Measurements from ENCODE around the gene GTF2A1L. TPM values are rescaled to one million over a fixed set of nuclear protein-coding genes. Genes with fewer than 3 reads are reported as not detected.
"Not testable (repeated sequence)": the region's sequence is repeated elsewhere in the genome, so short reads cannot be mapped to it uniquely, and the experiment has no call there.

GTF2A1L gene
- polyA plus RNA-seq, 1 donor: 0.33 TPM

- Histone ChIP-seq H3K27me3 (ENCODE audit: control insufficient read depth, insufficient read depth, low read length) (no peaks in the 10 kb centered on the region), H3K9me3 (ENCODE audit: control insufficient read depth, low read depth, low read length) (no peaks in the 10 kb centered on the region), H3K27ac (ENCODE audit: low read length) (no peak overlapping the region), H3K4me1 (ENCODE audit: control insufficient read depth, insufficient read depth, low read length) (no peaks in the 10 kb centered on the region), H3K4me3 (ENCODE audit: low read length) (no peak overlapping the region), H3K36me3 (ENCODE audit: control insufficient read depth, insufficient read depth, low read length) (no peaks in the 10 kb centered on the region)
- no CpG with 5 or more reads among the region's 3 CpGs for WGBS (ENCODE audit: insufficient coverage, low lambda C conversion rate)
- no peak for DNase-seq
Observed at GRCh38 chr2:48587961-48588360, 29.7 kb upstream of the GTF2A1L start.

GRCh38 chr2:48588745-48589144 lies 28.9 kb upstream of the GTF2A1L start:
- 86% methylated on average over 1 of the region's 1 CpG for WGBS (ENCODE audit: insufficient coverage, low lambda C conversion rate)
- H3K27me3 ChIP-seq (ENCODE audit: control insufficient read depth, insufficient read depth, low read length): no peaks in the 10 kb centered on the region
- no peaks in the 10 kb centered on the region for H3K36me3 ChIP-seq (ENCODE audit: control insufficient read depth, insufficient read depth, low read length)
- no peaks in the 10 kb centered on the region for H3K4me1 ChIP-seq (ENCODE audit: control insufficient read depth, insufficient read depth, low read length)
- no peak overlapping the region for H3K4me3 ChIP-seq (ENCODE audit: low read length)
- H3K27ac ChIP-seq (ENCODE audit: low read length): no peak overlapping the region
- DNase-seq: no peak
- H3K9me3 ChIP-seq (ENCODE audit: control insufficient read depth, low read depth, low read length): no peaks in the 10 kb centered on the region

- H3K27me3 ChIP-seq (ENCODE audit: control insufficient read depth, insufficient read depth, low read length): no peaks in the 10 kb centered on the region
- H3K4me3 ChIP-seq (ENCODE audit: low read length): no peak overlapping the region
- no peaks in the 10 kb centered on the region for H3K4me1 ChIP-seq (ENCODE audit: control insufficient read depth, insufficient read depth, low read length)
- 53% methylated on average over 2 of the region's 5 CpGs for WGBS (ENCODE audit: insufficient coverage, low lambda C conversion rate)
- H3K9me3 ChIP-seq (ENCODE audit: control insufficient read depth, low read depth, low read length): no peaks in the 10 kb centered on the region
- H3K27ac ChIP-seq (ENCODE audit: low read length): no peak overlapping the region
- peak in 1 of 2 donors; percentile 14 for DNase-seq
- H3K36me3 ChIP-seq (ENCODE audit: control insufficient read depth, insufficient read depth, low read length): no peaks in the 10 kb centered on the region
Observed at GRCh38 chr2:48589170-48589767, 28.4 kb upstream of the GTF2A1L start.

GRCh38 chr2:48590017-48590416 lies 27.6 kb upstream of the GTF2A1L start:
- Histone ChIP-seq H3K4me1 (ENCODE audit: control insufficient read depth, insufficient read depth, low read length) (no peaks in the 10 kb centered on the region), H3K27me3 (ENCODE audit: control insufficient read depth, insufficient read depth, low read length) (no peaks in the 10 kb centered on the region), H3K4me3 (ENCODE audit: low read length) (no peak overlapping the region), H3K9me3 (ENCODE audit: control insufficient read depth, low read depth, low read length) (no peaks in the 10 kb centered on the region), H3K27ac (ENCODE audit: low read length) (no peak overlapping the region), H3K36me3 (ENCODE audit: control insufficient read depth, insufficient read depth, low read length) (no peaks in the 10 kb centered on the region)
- WGBS (ENCODE audit: insufficient coverage, low lambda C conversion rate): 86% methylated on average over 1 of the region's 1 CpG
- no peak for DNase-seq

GRCh38 chr2:48592067-48592466 lies 25.6 kb upstream of the GTF2A1L start:
- no peak overlapping the region for H3K27ac ChIP-seq (ENCODE audit: low read length)
- WGBS (ENCODE audit: insufficient coverage, low lambda C conversion rate): no CpG with 5 or more reads among the region's 2 CpGs
- no peaks in the 10 kb centered on the region for H3K27me3 ChIP-seq (ENCODE audit: control insufficient read depth, insufficient read depth, low read length)
- no peaks in the 10 kb centered on the region for H3K4me1 ChIP-seq (ENCODE audit: control insufficient read depth, insufficient read depth, low read length)
- H3K36me3 ChIP-seq (ENCODE audit: control insufficient read depth, insufficient read depth, low read length): no peaks in the 10 kb centered on the region
- H3K4me3 ChIP-seq (ENCODE audit: low read length): no peak overlapping the region
- H3K9me3 ChIP-seq (ENCODE audit: control insufficient read depth, low read depth, low read length): no peaks in the 10 kb centered on the region
- no peak for DNase-seq

- H3K9me3 ChIP-seq (ENCODE audit: control insufficient read depth, low read depth, low read length); H3K36me3 ChIP-seq (ENCODE audit: control insufficient read depth, insufficient read depth, low read length); H3K27ac ChIP-seq (ENCODE audit: low read length); H3K27me3 ChIP-seq (ENCODE audit: control insufficient read depth, insufficient read depth, low read length); H3K4me3 ChIP-seq (ENCODE audit: low read length); DNase-seq; H3K4me1 ChIP-seq (ENCODE audit: control insufficient read depth, insufficient read depth, low read length): not testable (repeated sequence)
- WGBS (ENCODE audit: insufficient coverage, low lambda C conversion rate): no CpG with 5 or more reads among the region's 7 CpGs
Observed at GRCh38 chr2:48596751-48597150, 20.9 kb upstream of the GTF2A1L start.

GRCh38 chr2:48597492-48597891 lies 20.2 kb upstream of the GTF2A1L start:
- no peaks in the 10 kb centered on the region for H3K27me3 ChIP-seq (ENCODE audit: control insufficient read depth, insufficient read depth, low read length)
- 40% methylated on average over 1 of the region's 2 CpGs for WGBS (ENCODE audit: insufficient coverage, low lambda C conversion rate)
- H3K36me3 ChIP-seq (ENCODE audit: control insufficient read depth, insufficient read depth, low read length): peaks cover 5% of the 10 kb centered on the region
- no peaks in the 10 kb centered on the region for H3K9me3 ChIP-seq (ENCODE audit: control insufficient read depth, low read depth, low read length)
- H3K27ac ChIP-seq (ENCODE audit: low read length): no peak overlapping the region
- no peak overlapping the region for H3K4me3 ChIP-seq (ENCODE audit: low read length)
- no peaks in the 10 kb centered on the region for H3K4me1 ChIP-seq (ENCODE audit: control insufficient read depth, insufficient read depth, low read length)
- no peak for DNase-seq

GRCh38 chr2:48600204-48600813 lies 17.3 kb upstream of the GTF2A1L start:
- H3K4me3 ChIP-seq (ENCODE audit: low read length): no peak overlapping the region
- 100% methylated on average over 1 of the region's 4 CpGs for WGBS (ENCODE audit: insufficient coverage, low lambda C conversion rate)
- no peaks in the 10 kb centered on the region for H3K9me3 ChIP-seq (ENCODE audit: control insufficient read depth, low read depth, low read length)
- peak; percentile 12 to 21 for DNase-seq
- H3K4me1 ChIP-seq (ENCODE audit: control insufficient read depth, insufficient read depth, low read length): no peaks in the 10 kb centered on the region
- peaks cover 5% of the 10 kb centered on the region for H3K36me3 ChIP-seq (ENCODE audit: control insufficient read depth, insufficient read depth, low read length)
- no peaks in the 10 kb centered on the region for H3K27me3 ChIP-seq (ENCODE audit: control insufficient read depth, insufficient read depth, low read length)
- H3K27ac ChIP-seq (ENCODE audit: low read length): no peak overlapping the region

GRCh38 chr2:48600917-48601316 lies 16.7 kb upstream of the GTF2A1L start:
- Histone ChIP-seq H3K4me1 (ENCODE audit: control insufficient read depth, insufficient read depth, low read length) (no peaks in the 10 kb centered on the region), H3K9me3 (ENCODE audit: control insufficient read depth, low read depth, low read length) (no peaks in the 10 kb centered on the region), H3K27ac (ENCODE audit: low read length) (no peak overlapping the region), H3K36me3 (ENCODE audit: control insufficient read depth, insufficient read depth, low read length) (peaks cover 5% of the 10 kb centered on the region), H3K27me3 (ENCODE audit: control insufficient read depth, insufficient read depth, low read length) (no peaks in the 10 kb centered on the region), H3K4me3 (ENCODE audit: low read length) (no peak overlapping the region)
- no peak for DNase-seq
- 40% methylated on average over 1 of the region's 3 CpGs for WGBS (ENCODE audit: insufficient coverage, low lambda C conversion rate)

GRCh38 chr2:48601349-48601748 lies 16.3 kb upstream of the GTF2A1L start:
- Histone ChIP-seq H3K9me3 (ENCODE audit: control insufficient read depth, low read depth, low read length) (no peaks in the 10 kb centered on the region), H3K4me1 (ENCODE audit: control insufficient read depth, insufficient read depth, low read length) (no peaks in the 10 kb centered on the region), H3K4me3 (ENCODE audit: low read length) (no peak overlapping the region), H3K27ac (ENCODE audit: low read length) (no peak overlapping the region), H3K27me3 (ENCODE audit: control insufficient read depth, insufficient read depth, low read length) (no peaks in the 10 kb centered on the region), H3K36me3 (ENCODE audit: control insufficient read depth, insufficient read depth, low read length) (peaks cover 5% of the 10 kb centered on the region)
- 33% methylated on average over 1 of the region's 7 CpGs for WGBS (ENCODE audit: insufficient coverage, low lambda C conversion rate)
- DNase-seq: peak; percentile 14 to 15
